Neural progenitor cell (in vitro differentiated cells): ENCODE data around the gene KIF26B. TPM values are rescaled to one million over a fixed set of nuclear protein-coding genes. Genes with fewer than 3 reads are reported as not detected.
A peak's percentile ranks its signal among the peaks of the same experiment; 100 is the strongest.

Source experiments
- DNase-seq: peaks from one replicate; pipeline ENCODE4 v3.0.0-alpha.2; 2016; ENCODE audit warnings: low spot score
- H2AFZ ChIP-seq: fragments of 200-600 bp; sonication (generic); replicated peaks from 2 replicates; pipeline ENCODE4 v1.6.1; 2016; ENCODE audit warnings: antibody characterized with exemption
- H3F3A ChIP-seq: fragments of 200-600 bp; sonication (generic); 2 replicates; pipeline ENCODE4 v1.6.1; 2016; ENCODE audit warnings: antibody characterized with exemption, low read depth
- H3K27ac ChIP-seq: fragments of 200-600 bp; sonication (generic); 2 replicates; pipeline ENCODE4 v1.5.1; 2016; ENCODE audit warnings: mild to moderate bottlenecking
- H3K27me3 ChIP-seq: fragments of 200-600 bp; sonication (generic); 2 replicates; pipeline ENCODE4 v1.6.1; 2016; ENCODE audit warnings: mild to moderate bottlenecking, moderate library complexity
- H3K36me3 ChIP-seq: fragments of 200-600 bp; sonication (generic); 2 replicates; pipeline ENCODE4 v1.5.1; 2016
- H3K4me1 ChIP-seq: fragments of 200-600 bp; sonication (generic); 2 replicates; pipeline ENCODE4 v1.6.1; 2016; ENCODE audit warnings: mixed run types
- H3K4me2 ChIP-seq: fragments of 200-600 bp; sonication (generic); 2 replicates; pipeline ENCODE4 v1.6.1; 2016
- H3K4me3 ChIP-seq: fragments of 200-600 bp; sonication (generic); 2 replicates; pipeline ENCODE4 v1.5.1; 2016
- H3K79me2 ChIP-seq: fragments of 200-600 bp; sonication (generic); 2 replicates; pipeline ENCODE4 v1.6.1; 2016; ENCODE audit warnings: low read depth
- H3K9ac ChIP-seq: fragments of 200-600 bp; sonication (generic); 2 replicates; pipeline ENCODE4 v1.6.1; 2016
- H3K9me3 ChIP-seq: fragments of 200-600 bp; sonication (generic); 2 replicates; pipeline ENCODE4 v1.5.1; 2016; ENCODE audit warnings: low read depth
- H4K20me1 ChIP-seq: fragments of 200-600 bp; sonication (generic); 2 replicates; pipeline ENCODE4 v1.6.1; 2016; ENCODE audit warnings: low read depth
- H3K27ac Mint-ChIP-seq: 3 replicates; pipeline ENCODE4 v1.8.0; 2021; ENCODE audit warnings: mixed read lengths
- H3K27me3 Mint-ChIP-seq: 2 replicates; pipeline ENCODE4 v1.8.0; 2022; ENCODE audit warnings: low read depth, mild to moderate bottlenecking, inconsistent platforms, moderate library complexity, mixed read lengths; ENCODE audit not compliant: insufficient read depth
- H3K36me3 Mint-ChIP-seq: 3 replicates; pipeline ENCODE4 v1.8.0; 2021; ENCODE audit warnings: mixed read lengths
- H3K4me1 Mint-ChIP-seq: 3 replicates; pipeline ENCODE4 v1.8.0; 2021; ENCODE audit warnings: mixed read lengths
- H3K4me3 Mint-ChIP-seq: 3 replicates; pipeline ENCODE4 v1.8.0; 2021; ENCODE audit warnings: mild to moderate bottlenecking, moderate library complexity, mixed read lengths
- H3K9me3 Mint-ChIP-seq: 3 replicates; pipeline ENCODE4 v1.8.0; 2020; ENCODE audit warnings: mixed read lengths
- CTCF ChIP-seq: fragments of 200-600 bp; sonication (generic); IDR thresholded peaks from 2 replicates; pipeline ENCODE4 v1.5.1; 2017; ENCODE audit warnings: antibody characterized with exemption, mild to moderate bottlenecking
- EZH2 ChIP-seq: fragments of 200-600 bp; sonication (generic); IDR thresholded peaks from 2 replicates; pipeline ENCODE4 v1.6.1; 2017; ENCODE audit warnings: antibody characterized with exemption, mild to moderate bottlenecking, moderate library complexity
- EZH2phosphoT487 ChIP-seq: fragments of 200-600 bp; sonication (generic); IDR thresholded peaks from 2 replicates; pipeline ENCODE4 v1.6.1; 2017; ENCODE audit warnings: antibody characterized with exemption
- total RNA-seq: library from RNA; depleted of rRNA; stranded (reverse); fragments of >200 nt; gene quantifications from 2 replicates; pipeline ENCODE4 v1.2.3, GENCODE V29; 2015; ENCODE audit warnings: low replicate concordance

Gene KIF26B
- total RNA-seq, 1 donor from 2014 or later, result 0.47 TPM

GRCh38 chr1:245528258-245528635, 373.5 kb downstream of the KIF26B start:
- H3K4me3 Mint-ChIP-seq, result no peak overlapping the region
- Histone ChIP-seq H2AFZ (no peak overlapping the region), H3K4me3 (no peak overlapping the region), H3K27me3 (no peaks in the 10 kb centered on the region), H3K4me1 (no peaks in the 10 kb centered on the region), H3K79me2 (no peaks in the 10 kb centered on the region), H3K36me3 (no peaks in the 10 kb centered on the region), H3K27ac (no peak overlapping the region), H3K9ac (no peak overlapping the region), H3K9me3 (no peaks in the 10 kb centered on the region), H4K20me1 (no peaks in the 10 kb centered on the region), H3F3A (no peaks in the 10 kb centered on the region), H3K4me2 (no peak overlapping the region)
- H3K27ac Mint-ChIP-seq, result no peak overlapping the region
- H3K27me3 Mint-ChIP-seq, result no peaks in the 10 kb centered on the region
- H3K4me1 Mint-ChIP-seq, result peaks cover 21% of the 10 kb centered on the region
- no peak for DNase-seq
- H3K36me3 Mint-ChIP-seq, result no peaks in the 10 kb centered on the region
- H3K9me3 Mint-ChIP-seq, result no peaks in the 10 kb centered on the region
- TF ChIP-seq EZH2 (no peak), CTCF (no peak), EZH2phosphoT487 (no peak)

- H3K9me3 Mint-ChIP-seq, result no peaks in the 10 kb centered on the region
- H3K4me1 ChIP-seq, result no peaks in the 10 kb centered on the region
- no peaks in the 10 kb centered on the region for H3K27me3 Mint-ChIP-seq
- no peak overlapping the region for H3K4me3 Mint-ChIP-seq
- TF ChIP-seq EZH2 (no peak), EZH2phosphoT487 (no peak), CTCF (no peak)
- no peaks in the 10 kb centered on the region for H3K27me3 ChIP-seq
- no peak overlapping the region for H3K4me2 ChIP-seq
- H3K79me2 ChIP-seq, result no peaks in the 10 kb centered on the region
- no peaks in the 10 kb centered on the region for H3K36me3 Mint-ChIP-seq
- H3K4me3 ChIP-seq, result no peak overlapping the region
- no peaks in the 10 kb centered on the region for H4K20me1 ChIP-seq
- no peak overlapping the region for H3K27ac ChIP-seq
- no peak overlapping the region for H3K27ac Mint-ChIP-seq
- no peak overlapping the region for H2AFZ ChIP-seq
- H3K9ac ChIP-seq, result no peak overlapping the region
- no peaks in the 10 kb centered on the region for H3K9me3 ChIP-seq
- H3K4me1 Mint-ChIP-seq, result peaks cover 15% of the 10 kb centered on the region
- DNase-seq, result no peak
- no peaks in the 10 kb centered on the region for H3K36me3 ChIP-seq
- no peaks in the 10 kb centered on the region for H3F3A ChIP-seq
Measured at GRCh38 chr1:245530937-245531336, 376.2 kb downstream of the KIF26B start.

GRCh38 chr1:245537992-245538391, 383.2 kb downstream of the KIF26B start:
- H3K36me3 ChIP-seq, result no peaks in the 10 kb centered on the region
- Mint-ChIP-seq H3K9me3 (no peaks in the 10 kb centered on the region), H3K27me3 (no peaks in the 10 kb centered on the region), H3K4me3 (no peak overlapping the region), H3K4me1 (peaks cover 14% of the 10 kb centered on the region), H3K36me3 (peaks cover under 1% of the 10 kb centered on the region), H3K27ac (no peak overlapping the region)
- no peak overlapping the region for H3K4me3 ChIP-seq
- no peak overlapping the region for H3K4me2 ChIP-seq
- no peaks in the 10 kb centered on the region for H3K4me1 ChIP-seq
- no peak for DNase-seq
- no peaks in the 10 kb centered on the region for H3K9me3 ChIP-seq
- no peaks in the 10 kb centered on the region for H4K20me1 ChIP-seq
- H3F3A ChIP-seq, result no peaks in the 10 kb centered on the region
- no peaks in the 10 kb centered on the region for H3K79me2 ChIP-seq
- H3K9ac ChIP-seq, result no peak overlapping the region
- no peak overlapping the region for H2AFZ ChIP-seq
- no peaks in the 10 kb centered on the region for H3K27me3 ChIP-seq
- TF ChIP-seq EZH2 (no peak), CTCF (no peak), EZH2phosphoT487 (no peak)
- no peak overlapping the region for H3K27ac ChIP-seq

- Histone ChIP-seq H3K4me1 (no peaks in the 10 kb centered on the region), H3K36me3 (no peaks in the 10 kb centered on the region), H3K27ac (no peak overlapping the region), H3K9ac (no peak overlapping the region), H4K20me1 (no peaks in the 10 kb centered on the region), H2AFZ (no peak overlapping the region), H3F3A (no peaks in the 10 kb centered on the region), H3K4me2 (no peak overlapping the region), H3K4me3 (no peak overlapping the region), H3K9me3 (no peaks in the 10 kb centered on the region), H3K27me3 (no peaks in the 10 kb centered on the region), H3K79me2 (no peaks in the 10 kb centered on the region)
- Mint-ChIP-seq H3K4me3 (peak overlapping the region; percentile 46), H3K4me1 (peaks cover 14% of the 10 kb centered on the region), H3K9me3 (no peaks in the 10 kb centered on the region), H3K36me3 (peaks cover 2% of the 10 kb centered on the region), H3K27me3 (no peaks in the 10 kb centered on the region), H3K27ac (no peak overlapping the region)
- TF ChIP-seq EZH2 (no peak), EZH2phosphoT487 (no peak), CTCF (no peak)
- no peak for DNase-seq
Measured at GRCh38 chr1:245538671-245539070, 383.9 kb downstream of the KIF26B start.
